ENCODE measurements around the gene FSTL4. TPM values are rescaled to one million over a fixed set of nuclear protein-coding genes. Genes with fewer than 3 reads are reported as not detected.

The FSTL4 gene
- total RNA-seq, 1 experiment from 2014 or later: 0.40 TPM

DNA sequence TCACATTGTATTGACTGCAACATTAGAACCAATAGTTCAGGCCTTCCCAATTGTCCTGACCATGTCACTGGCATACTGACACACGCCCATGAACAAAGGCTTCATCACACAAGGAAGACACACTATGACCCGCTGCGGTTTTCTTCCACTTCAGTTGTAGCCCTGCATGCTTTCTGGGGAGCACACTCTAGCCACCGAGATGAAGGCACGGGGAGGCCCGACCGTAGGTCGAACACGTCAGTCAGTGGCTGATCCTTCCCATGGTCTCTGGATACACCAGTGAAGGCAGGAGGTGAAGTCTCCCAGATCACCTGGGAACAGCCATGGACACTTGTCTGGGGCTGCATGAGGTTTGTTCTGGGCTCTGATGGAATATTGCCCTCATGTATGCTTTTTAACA is 224.7 kb downstream of the FSTL4 start:
- no peak for DNase-seq (ENCODE audit: low read depth)

DNA sequence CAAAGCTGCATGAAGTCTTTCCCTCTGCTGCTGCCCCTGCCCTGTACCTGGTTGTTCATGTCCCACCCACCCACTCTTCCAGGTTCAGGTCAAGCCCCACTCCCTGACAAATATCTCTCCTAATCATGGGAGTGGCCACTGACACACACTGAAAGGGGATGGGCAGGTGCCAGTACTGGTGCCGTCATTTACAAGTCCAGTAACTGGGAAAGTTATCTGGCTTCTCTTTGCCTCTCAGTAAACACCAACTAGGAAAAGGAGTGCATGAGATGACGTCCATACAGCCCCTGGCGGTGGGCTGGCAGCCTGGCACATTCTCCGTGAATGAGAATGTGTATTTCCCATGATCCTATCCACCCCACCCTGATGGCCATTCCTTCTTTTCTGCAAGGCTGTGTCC is 225.2 kb downstream of the FSTL4 start:
- DNase-seq (ENCODE audit: low read depth): no peak

DNA sequence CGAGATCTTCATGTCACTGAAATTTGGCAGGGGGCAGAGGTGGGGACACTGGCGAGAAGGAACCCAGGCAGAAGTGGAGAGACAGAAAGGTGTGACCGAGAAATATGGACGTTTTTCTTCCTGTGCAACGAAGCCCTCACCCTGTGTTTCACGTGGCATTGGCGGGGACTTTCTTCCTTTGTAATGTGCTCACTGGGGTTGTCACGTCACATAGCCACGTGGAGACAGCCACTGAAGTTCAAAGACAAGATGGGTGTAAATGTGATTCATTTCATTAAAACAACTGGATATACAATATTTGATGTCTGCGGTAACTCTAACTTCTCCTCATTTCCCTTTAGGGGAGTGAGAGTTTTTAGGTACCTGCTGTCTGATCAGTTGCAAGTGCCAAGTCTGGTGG is 225.7 kb downstream of the FSTL4 start:
- DNase-seq (ENCODE audit: low read depth): no peak

DNA sequence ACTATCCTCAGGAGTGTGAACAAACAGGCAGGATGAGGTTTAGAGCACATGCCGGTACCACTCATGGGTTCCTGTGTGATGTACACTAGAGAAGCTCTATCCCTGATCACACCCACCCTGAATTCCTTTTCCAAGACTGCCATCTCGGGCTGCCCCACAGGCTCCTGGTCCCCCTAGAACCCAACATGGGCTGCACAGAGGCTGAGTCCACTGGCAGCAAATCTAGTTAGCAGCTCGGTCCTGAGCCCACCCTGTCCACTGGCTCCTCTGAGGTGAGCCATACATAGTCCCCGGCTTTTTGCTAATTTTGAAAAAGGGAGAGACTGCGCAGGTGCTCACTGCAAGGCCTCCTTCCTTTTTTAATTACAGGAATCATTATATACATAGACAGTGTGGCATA is 227.0 kb downstream of the FSTL4 start:
- DNase-seq (ENCODE audit: low read depth): no peak

DNA sequence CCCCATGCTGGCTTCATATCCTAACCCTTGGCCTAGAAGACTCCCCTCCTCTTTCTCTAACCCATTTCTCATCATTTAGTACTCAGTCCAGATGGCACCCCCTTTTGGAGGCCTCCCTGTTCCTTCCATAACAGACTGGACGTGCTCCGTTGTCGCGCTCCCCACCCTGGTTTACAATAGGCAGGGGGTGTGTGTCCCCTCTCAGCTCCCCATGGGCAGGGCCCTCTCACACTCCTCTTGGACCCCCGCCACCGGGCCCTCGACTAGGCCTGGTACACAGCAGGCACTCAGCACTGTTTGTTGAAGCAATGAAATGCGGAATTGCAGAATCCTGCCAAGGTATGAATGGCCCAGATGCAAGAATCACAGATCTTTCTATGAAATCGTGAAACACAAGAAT is 227.4 kb downstream of the FSTL4 start:
- DNase-seq (ENCODE audit: low read depth): no peak

DNA sequence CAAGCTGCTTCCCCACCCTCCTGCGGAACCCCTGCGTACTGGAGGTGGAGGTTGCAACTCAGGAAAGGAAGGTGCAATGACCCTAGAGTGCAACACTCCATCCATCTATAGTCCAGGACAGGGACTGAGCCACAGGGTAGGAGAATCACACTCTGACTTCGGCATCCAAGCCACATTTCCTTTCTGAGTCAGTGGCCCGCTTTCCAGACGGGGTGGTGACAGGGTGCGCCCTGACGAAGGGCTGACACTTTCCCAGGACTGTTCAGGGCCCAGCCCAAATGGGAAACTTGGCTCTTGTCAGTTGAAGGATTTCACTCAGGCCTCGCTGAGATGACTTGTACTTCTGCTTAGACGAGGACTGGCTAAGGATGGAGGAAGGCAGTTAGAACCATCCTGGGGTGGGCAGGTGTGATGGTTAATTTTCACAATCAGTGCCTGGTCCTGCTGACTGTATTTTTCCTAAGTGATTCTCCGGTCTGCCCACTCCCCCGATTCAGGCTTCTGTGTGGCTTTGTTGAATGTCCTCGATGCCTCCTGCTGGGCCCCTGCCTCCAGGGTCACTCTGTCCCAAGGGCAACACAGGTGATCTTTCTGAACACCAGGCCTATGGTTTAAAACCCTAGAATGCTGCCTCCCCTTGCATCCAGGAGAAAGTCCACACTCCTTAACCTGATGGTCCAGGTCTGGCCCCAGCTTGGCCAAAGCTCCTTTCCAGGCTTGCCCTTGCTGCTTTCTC is 228.1 kb downstream of the FSTL4 start:
- no peak for DNase-seq (ENCODE audit: low read depth)

DNA sequence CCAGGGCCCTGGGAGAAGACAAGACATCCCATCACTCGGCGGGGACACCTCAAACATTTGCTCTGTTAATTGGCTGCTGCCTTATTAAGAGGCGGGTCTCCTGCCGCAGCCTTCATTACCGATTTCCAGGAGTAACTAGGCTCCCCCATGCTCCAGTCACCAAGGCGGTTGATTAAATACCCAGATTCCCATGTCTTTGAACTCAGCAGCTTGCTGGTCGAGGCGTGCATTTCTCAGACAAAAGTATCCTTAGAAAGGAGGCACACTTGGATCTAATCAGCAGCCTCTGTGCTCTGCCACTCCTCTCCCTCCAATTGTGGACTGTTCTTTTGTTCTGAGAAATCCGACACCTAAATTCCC is 228.8 kb downstream of the FSTL4 start:
- no peak for DNase-seq (ENCODE audit: low read depth)

DNA sequence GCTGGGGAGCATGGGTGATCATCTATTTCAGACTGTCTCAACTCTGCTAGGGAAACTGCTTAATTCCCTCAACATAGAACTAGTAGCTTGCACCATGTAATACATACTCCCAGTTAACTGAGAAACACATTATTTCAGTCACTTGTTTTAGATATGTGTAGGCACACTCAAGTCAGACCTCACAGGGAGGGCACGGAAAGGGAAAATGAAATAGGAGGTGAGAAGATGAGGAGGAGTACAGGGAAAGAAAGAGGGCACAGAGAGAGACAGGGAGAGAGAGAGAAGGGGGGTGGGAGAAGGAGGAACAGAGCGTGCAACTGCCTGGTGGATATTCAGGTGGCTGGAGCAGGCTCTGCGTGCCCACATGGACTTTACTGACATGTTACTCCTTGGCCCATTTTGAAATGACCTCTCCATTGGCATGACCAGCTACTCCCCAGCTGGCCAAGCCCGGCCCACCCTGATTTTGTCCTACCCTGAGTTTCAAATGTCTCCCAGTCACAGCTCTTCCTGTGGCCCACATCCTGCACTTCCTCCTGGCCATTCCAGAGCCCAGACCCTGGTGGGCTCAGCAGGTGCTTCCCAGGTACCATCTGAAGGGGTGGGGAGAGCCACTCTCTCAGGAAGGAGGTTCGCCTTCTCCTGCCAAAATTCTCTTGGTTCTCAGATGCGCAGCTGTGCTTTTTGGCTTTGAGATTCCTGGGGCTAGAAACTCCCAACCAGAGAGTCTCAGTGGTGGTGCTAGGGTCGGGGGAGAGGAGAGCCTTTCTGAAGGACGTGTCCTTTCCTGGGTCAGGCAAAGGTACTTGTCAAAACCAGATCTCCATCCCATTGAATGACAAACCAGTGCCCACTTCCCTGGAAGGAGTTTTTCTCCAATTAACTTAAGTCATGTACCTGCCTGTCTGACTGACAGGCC is 229.4 kb downstream of the FSTL4 start:
- no peak for DNase-seq (ENCODE audit: low read depth)

DNA sequence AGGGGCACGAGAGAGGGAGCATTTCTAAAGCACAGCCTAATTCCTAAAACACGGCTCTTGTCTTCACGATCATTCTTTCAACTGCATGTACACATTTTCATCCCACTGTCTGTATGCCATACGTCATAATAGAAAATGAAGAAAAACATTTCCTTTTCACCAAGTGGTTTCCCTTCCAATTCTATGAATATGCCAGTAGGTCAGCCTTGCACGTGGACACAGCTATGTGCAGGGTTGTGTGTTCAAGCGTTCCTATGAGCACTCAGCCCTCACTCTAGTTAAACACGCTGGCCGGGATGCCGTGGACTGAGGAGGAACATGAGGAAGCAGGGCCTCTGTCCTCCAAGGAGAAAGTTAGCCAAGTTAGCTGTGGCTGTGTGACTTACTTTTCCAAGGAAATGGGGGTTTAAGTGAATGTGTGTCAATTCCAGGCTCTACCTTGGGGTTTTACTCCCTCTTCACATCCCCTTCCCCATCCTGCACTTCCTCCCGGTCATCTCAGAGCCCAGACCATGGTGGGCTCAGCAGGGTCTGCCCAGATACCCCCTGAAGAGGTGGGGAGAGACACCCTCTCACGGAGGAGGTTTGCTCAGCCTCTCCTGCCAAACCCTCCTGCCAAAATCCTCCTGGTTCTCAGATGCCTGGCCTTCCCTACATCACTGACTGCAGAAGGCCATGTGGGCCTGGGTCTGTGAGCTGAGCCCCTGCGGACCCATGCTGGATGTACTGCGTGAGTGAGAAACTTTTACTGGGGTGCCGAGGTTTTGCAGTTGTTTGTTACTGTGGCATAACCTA is 230.6 kb downstream of the FSTL4 start:
- DNase-seq (ENCODE audit: low read depth): no peak

DNA sequence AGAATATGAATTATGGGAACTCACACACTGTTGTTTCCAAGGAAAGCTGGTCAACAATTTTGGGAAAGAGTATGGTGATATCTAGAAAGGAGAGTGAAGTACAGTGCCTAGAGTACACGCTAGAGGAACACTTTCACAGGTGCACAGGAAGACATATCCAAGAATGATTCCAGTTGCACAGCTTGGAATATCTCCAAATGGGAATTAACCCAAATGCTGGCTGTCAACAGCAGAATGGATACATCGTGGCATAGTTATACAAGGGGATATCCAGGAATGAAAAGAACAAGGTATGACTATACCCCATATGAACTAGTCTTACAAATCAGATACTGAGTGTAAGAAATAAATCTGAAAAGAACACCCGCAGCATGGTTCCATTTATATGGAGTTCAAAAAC is 231.3 kb downstream of the FSTL4 start:
- no peak for DNase-seq (ENCODE audit: low read depth)

DNA sequence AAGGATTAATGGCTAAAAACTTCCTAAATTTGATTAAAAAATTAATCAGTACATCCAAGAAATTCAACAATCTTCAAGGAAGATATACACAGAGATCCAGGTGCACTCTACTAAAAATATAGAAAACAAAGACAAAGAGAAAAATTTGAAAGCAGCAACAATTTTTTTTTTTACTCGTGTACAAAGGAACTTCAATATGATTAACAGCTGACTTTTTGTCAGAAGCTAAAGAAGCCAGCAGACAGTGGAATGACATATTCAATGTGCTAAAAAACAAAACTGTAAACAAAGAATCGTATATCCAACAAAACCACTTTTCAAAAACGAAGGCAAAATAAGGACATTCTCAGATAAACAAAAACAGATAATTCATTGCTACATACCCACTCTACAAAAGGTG is 234.6 kb downstream of the FSTL4 start:
- DNase-seq (ENCODE audit: low read depth): no peak

DNA sequence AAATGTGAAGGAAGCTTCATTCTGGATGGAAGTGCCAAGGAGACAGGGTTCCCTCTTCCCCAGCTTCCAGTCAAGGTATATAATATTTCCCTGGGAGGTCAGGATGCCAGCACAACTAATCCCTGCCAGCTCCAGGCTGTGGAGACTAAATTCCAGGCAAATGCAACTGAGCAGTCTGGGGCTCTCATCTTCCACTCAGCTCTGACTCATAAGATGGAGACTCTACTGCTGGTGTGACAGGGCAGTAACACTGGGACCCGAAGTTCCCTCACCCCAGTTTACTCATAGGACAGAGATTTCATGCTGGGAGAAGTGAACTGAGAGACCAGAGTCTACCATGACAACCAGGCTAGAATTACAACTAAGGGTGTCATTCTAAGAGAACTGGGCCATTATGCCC is 235.4 kb downstream of the FSTL4 start:
- DNase-seq (ENCODE audit: low read depth): no peak

DNA sequence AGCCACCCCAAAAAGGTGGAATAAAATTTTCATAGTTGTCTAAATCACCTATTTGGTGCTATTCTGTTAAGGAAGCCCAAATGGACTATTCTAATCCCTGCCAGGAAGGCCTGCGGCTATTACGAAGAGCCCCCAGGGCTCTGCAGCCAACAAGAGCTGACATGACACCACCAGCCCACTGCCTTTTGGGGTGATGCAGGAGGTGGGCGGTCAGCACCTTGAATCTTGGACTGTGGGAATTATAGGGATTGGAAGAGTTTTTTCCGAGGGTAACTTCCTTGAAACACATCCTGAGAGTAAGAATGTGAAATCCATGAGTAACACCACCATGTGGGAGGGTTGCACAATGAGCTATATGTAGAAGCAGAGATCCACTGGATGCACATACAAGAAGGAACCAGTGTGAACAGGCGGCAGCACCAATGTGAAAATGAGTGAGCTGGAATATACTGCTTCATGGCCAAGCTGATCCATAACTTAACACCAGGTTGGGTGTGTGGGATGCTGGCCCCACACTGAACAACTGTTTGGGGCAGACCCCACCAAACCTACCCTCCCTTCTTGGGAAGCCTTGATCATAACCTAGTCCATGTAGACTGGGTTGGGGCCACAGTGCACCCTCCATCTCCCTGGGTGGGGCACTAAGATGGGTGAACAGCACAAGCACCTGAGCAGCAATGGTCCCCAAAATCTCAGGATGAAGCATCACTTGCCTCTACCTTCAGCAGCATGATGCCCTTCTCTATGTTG is 239.0 kb downstream of the FSTL4 start:
- no peak for DNase-seq (ENCODE audit: low read depth)

DNA sequence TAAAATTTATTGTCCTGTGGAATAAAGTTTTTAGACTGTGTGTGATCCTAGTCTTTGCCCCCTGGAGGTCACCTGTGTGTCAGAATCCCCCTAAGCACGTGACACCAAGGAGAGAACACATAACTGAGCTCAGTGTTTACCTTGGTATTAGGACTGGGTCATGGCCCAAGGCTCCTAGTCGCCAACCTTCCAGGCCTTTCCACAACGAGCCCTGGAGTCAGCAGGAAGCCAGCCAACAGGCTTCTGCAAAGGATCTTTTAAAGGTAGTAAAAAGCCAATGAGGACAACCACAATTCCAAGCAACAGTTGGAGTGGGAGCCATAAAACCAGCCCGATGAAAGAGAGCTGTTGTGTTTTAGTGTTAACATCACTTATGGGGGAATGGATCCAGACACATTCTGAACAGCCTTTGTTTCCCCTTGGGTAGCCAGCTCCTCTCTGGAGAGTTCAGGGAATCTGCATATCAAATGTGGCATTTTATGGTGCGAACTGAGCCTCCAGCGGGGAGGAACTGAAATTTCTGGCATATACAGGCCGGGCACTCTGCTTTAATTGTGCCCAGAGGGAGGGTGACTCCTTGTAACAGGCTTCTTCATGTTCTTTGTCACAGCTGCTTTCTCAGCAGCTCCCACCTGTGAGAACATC is 239.9 kb downstream of the FSTL4 start:
- no peak for DNase-seq (ENCODE audit: low read depth)

DNA sequence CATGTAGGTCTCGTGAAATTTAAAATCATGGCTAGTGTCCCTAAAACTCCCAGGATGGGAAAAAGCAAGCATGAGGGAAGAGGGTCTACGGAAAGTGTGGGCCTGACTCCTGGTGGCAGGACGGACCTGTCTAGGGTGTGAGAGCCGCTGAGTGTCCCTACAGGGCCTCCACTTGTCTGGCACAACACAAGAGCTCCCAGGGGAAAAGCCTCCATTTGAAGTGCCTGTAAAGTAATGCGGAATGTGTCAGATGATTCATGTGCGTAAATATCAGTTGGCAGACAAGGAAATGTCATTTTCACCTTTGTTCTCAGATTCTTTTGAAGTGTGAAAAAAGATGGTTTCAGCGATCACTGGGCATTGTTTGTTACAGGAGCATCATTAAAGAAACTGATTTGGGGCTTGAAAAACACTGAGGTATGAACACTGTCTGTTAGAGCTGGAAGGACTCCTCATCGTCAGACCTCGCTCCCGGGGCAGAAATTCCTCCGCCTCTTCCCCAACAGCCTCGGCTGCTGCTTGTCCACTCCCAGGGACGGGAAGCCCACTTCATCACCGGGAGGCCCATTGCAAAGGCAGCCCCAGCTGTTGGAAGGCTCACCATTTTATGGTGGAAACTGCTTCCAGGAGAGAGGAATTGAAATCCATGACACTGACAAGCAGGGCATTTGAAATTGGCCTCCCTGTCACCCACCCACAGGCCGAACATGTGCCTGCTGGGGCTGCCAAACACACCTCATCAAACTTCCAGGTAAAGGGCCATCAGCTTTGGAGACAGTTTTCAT is 240.8 kb downstream of the FSTL4 start:
- DNase-seq (ENCODE audit: low read depth): no peak

DNA sequence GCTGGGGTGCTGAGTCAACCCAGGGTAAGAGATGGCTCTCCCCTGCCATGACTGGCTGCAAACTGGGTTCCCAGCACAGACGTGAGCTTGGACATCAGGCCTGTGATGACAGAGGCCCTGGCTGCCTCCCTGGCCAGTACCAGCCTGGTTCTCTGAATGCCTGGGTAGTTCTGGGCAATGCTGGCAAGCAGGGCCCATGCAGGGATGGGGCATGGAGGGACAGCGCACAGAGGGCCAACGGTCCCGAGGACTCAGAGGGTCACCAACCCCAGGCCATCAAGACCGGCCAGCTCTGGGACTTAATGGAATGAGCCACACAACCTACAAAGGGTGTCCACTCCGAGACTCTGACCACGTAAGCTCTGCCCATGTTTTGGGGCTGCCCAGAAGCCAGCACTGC is 241.4 kb downstream of the FSTL4 start:
- no peak for DNase-seq (ENCODE audit: low read depth)

DNA sequence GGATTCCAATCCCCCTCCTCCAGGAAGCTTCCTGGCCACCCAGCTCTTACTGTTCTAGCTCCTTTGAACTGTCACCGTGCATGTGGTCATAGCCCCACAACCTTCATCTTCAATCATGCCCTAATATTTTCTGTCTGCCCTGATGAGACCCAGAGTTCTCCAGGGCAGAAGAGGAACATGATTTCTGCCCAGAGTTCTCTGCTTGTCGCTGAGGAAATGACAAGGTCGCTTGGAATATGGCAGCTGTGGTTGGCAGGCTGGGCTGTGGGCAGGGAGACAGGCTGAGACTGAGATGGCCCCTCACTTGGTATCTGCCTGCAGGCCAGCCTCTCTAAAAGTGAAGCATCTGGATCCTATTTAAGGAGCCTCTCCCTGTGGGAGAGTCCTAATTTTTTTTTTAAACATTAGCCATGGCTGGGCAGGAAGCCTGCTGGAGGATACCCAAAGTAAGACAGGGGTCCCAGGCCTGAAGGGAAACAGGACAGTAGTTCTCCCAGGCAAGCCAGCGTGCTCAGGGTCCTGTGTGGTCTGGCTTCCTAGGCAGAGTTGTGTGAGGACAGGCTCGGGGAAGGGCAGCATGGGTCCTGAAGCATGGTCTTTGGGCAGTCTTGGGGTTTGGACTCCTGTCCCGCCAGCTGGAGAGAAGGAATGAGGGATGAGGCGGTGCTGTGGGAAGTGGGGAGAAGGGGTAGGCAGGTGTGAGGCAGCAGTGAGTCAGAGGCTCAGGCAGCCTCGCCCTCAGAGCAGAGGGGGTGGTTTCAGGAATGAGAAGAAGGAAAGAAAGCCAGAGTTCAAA is 242.1 kb downstream of the FSTL4 start:
- no peak for DNase-seq (ENCODE audit: low read depth)

DNA sequence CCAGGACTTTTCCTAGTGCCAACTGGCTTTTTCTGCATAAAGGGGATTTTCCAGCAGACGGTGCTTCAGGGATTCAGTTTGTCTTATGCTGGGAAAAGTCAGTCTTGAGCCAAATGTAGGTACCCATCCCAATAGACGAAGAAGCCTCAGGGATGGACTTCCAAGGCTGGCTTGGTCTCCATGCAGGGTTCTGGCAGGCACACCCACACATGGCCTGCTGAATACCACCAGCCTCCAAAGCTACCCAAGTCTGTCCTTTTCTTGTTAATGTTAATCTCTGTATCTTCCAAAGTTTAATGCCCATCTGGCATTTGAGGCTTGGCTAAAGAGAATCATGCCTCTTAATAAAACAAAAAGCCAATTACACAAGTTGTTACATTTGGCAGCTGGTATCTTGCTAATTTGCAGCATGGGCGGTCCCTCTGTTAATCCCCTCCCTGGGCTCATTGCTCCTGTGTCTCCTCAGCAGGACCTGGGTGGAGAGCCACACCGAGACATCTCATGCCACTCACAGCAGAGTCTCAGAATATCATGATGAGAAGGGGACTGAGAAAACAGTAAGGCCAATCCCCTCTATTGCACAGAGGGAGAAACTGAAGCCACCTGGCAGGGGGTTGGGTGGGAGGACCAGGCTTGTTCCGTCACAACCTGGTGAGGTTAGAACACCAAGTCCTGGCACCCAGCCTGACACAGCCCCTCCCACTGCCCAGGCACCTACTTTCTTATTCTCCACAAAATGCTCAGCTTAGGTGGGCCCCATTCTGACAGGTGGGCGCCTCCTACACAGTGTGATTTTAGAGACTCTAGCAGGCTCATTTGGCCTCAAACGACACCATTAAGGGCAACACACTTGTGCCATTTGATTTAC is 243.2 kb downstream of the FSTL4 start:
- no peak for DNase-seq (ENCODE audit: low read depth)

Data from LHCN-M2 (cell line).